Muscle layer of colon (tissue), 2 donors: ENCODE results near the gene CCDC40.

ENCODE experiments used
- H3K27ac ChIP-seq: one replicate; pipeline ENCODE4 v1.7.0; 2013; ENCODE audit warnings: low read depth, mild to moderate bottlenecking, low read length, moderate library complexity
- H3K27me3 ChIP-seq, 2 donors: one replicate each; pipeline ENCODE4 v1.7.0; 2013; ENCODE audit warnings: low read length in 2 of 2, mild to moderate bottlenecking in 2 of 2; ENCODE audit not compliant: insufficient read depth in 2 of 2, control insufficient read depth in 1 of 2
- H3K36me3 ChIP-seq: one replicate; pipeline ENCODE4 v1.7.0; 2013; ENCODE audit warnings: mild to moderate bottlenecking, low read length; ENCODE audit not compliant: insufficient read depth
- H3K4me1 ChIP-seq: one replicate; pipeline ENCODE4 v1.7.0; 2013; ENCODE audit warnings: mild to moderate bottlenecking, low read length; ENCODE audit not compliant: insufficient read depth
- H3K4me3 ChIP-seq, 2 donors: one replicate each; pipeline ENCODE4 v1.7.0; 2013; ENCODE audit warnings: low read length in 2 of 2, low read depth in 1 of 2, mild to moderate bottlenecking in 1 of 2, moderate library complexity in 1 of 2
- H3K9ac ChIP-seq: one replicate; pipeline ENCODE4 v1.7.0; 2013; ENCODE audit warnings: low read length
- H3K9me3 ChIP-seq: one replicate; pipeline ENCODE4 v1.7.0; 2013; ENCODE audit warnings: mild to moderate bottlenecking, low read length
- donor health status: abdominal sarcoma.
- donor health status: Adenocarcinoma of cecum.

The CCDC40 gene

GRCh38 chr17:80063830-80064585 lies 27.6 kb downstream of the CCDC40 start:
- no peak overlapping the region for H3K4me3 ChIP-seq
- H3K4me1 ChIP-seq, result peaks cover 6% of the 10 kb centered on the region
- no peak overlapping the region for H3K27ac ChIP-seq
- no peak overlapping the region for H3K9ac ChIP-seq
- H3K36me3 ChIP-seq, result no peaks in the 10 kb centered on the region
- H3K27me3 ChIP-seq, result no peaks in the 10 kb centered on the region
- H3K9me3 ChIP-seq, result no peaks in the 10 kb centered on the region

- peaks cover 6% of the 10 kb centered on the region for H3K4me1 ChIP-seq
- H3K9ac ChIP-seq, result no peak overlapping the region
- H3K27me3 ChIP-seq, result no peaks in the 10 kb centered on the region
- H3K9me3 ChIP-seq, result no peaks in the 10 kb centered on the region
- no peak overlapping the region for H3K4me3 ChIP-seq
- no peaks in the 10 kb centered on the region for H3K36me3 ChIP-seq
- no peak overlapping the region for H3K27ac ChIP-seq
Measured at GRCh38 chr17:80064696-80065095, 28.3 kb downstream of the CCDC40 start.

- no peaks in the 10 kb centered on the region for H3K9me3 ChIP-seq
- no peaks in the 10 kb centered on the region for H3K36me3 ChIP-seq
- H3K4me3 ChIP-seq, result no peak overlapping the region
- H3K27me3 ChIP-seq, result no peaks in the 10 kb centered on the region
- H3K4me1 ChIP-seq, result peaks cover 8% of the 10 kb centered on the region
- no peak overlapping the region for H3K27ac ChIP-seq
- H3K9ac ChIP-seq, result no peak overlapping the region
Measured at GRCh38 chr17:80065478-80066170, 29.2 kb downstream of the CCDC40 start.

GRCh38 chr17:80067393-80067986 lies 31.0 kb downstream of the CCDC40 start:
- no peaks in the 10 kb centered on the region for H3K9me3 ChIP-seq
- H3K4me3 ChIP-seq, result no peak overlapping the region
- no peaks in the 10 kb centered on the region for H3K27me3 ChIP-seq
- peaks cover 14% of the 10 kb centered on the region for H3K4me1 ChIP-seq
- no peak overlapping the region for H3K9ac ChIP-seq
- H3K27ac ChIP-seq, result no peak overlapping the region
- H3K36me3 ChIP-seq, result no peaks in the 10 kb centered on the region

GRCh38 chr17:80068301-80069222 lies 32.1 kb downstream of the CCDC40 start:
- peak overlapping the region; percentile 57 for H3K27ac ChIP-seq
- no peaks in the 10 kb centered on the region for H3K27me3 ChIP-seq
- H3K4me1 ChIP-seq, result peaks cover 14% of the 10 kb centered on the region
- no peak overlapping the region for H3K4me3 ChIP-seq
- H3K36me3 ChIP-seq, result no peaks in the 10 kb centered on the region
- no peak overlapping the region for H3K9ac ChIP-seq
- no peaks in the 10 kb centered on the region for H3K9me3 ChIP-seq

- H3K36me3 ChIP-seq, result no peaks in the 10 kb centered on the region
- peak overlapping the region; percentile 79 for H3K9ac ChIP-seq
- H3K27me3 ChIP-seq, result no peaks in the 10 kb centered on the region
- peaks cover 14% of the 10 kb centered on the region for H3K4me1 ChIP-seq
- peak overlapping the region; percentile 87 for H3K27ac ChIP-seq
- no peaks in the 10 kb centered on the region for H3K9me3 ChIP-seq
- H3K4me3 ChIP-seq, result peak overlapping the region; percentile 36 to 64
Measured at GRCh38 chr17:80070375-80071115, 34.1 kb downstream of the CCDC40 start.

GRCh38 chr17:80071116-80071841 lies 34.8 kb downstream of the CCDC40 start:
- Histone ChIP-seq H3K4me1 (peaks cover 14% of the 10 kb centered on the region), H3K9me3 (no peaks in the 10 kb centered on the region), H3K9ac (peak overlapping the region; percentile 79), H3K27ac (peak overlapping the region; percentile 87), H3K4me3 (peak overlapping the region; percentile 36 to 64), H3K36me3 (no peaks in the 10 kb centered on the region), H3K27me3 (no peaks in the 10 kb centered on the region)

GRCh38 chr17:80072410-80072809 lies 36.0 kb downstream of the CCDC40 start:
- H3K4me1 ChIP-seq, result peaks cover 14% of the 10 kb centered on the region
- H3K9ac ChIP-seq, result no peak overlapping the region
- no peaks in the 10 kb centered on the region for H3K9me3 ChIP-seq
- no peak overlapping the region for H3K27ac ChIP-seq
- H3K4me3 ChIP-seq, result no peak overlapping the region
- no peaks in the 10 kb centered on the region for H3K27me3 ChIP-seq
- no peaks in the 10 kb centered on the region for H3K36me3 ChIP-seq

GRCh38 chr17:80080081-80080480 lies 43.6 kb downstream of the CCDC40 start:
- no peak overlapping the region for H3K4me3 ChIP-seq
- H3K4me1 ChIP-seq, result peaks cover 8% of the 10 kb centered on the region
- H3K27me3 ChIP-seq, result no peaks in the 10 kb centered on the region
- no peaks in the 10 kb centered on the region for H3K9me3 ChIP-seq
- H3K36me3 ChIP-seq, result no peaks in the 10 kb centered on the region
- no peak overlapping the region for H3K9ac ChIP-seq
- no peak overlapping the region for H3K27ac ChIP-seq

GRCh38 chr17:80081596-80081995 lies 45.2 kb downstream of the CCDC40 start:
- Histone ChIP-seq H3K9ac (no peak overlapping the region), H3K4me3 (no peak overlapping the region), H3K9me3 (no peaks in the 10 kb centered on the region), H3K4me1 (peaks cover 8% of the 10 kb centered on the region), H3K36me3 (no peaks in the 10 kb centered on the region), H3K27me3 (no peaks in the 10 kb centered on the region), H3K27ac (no peak overlapping the region)
